ENCODE results near the gene ESPL1. TPM values are rescaled to one million over a fixed set of nuclear protein-coding genes. Genes with fewer than 3 reads are reported as not detected.
A peak's percentile ranks its signal among the peaks of the same experiment; 100 is the strongest.

Gene ESPL1
- 6.2 TPM for polyA plus RNA-seq (2013, experiment 1 of 2; ENCODE audit: insufficient read length)
- 6.4 TPM for polyA plus RNA-seq (2013, experiment 2 of 2; ENCODE audit: insufficient read length)

- DNase-seq, result peak; percentile 74
These were observed at the start of gene ESPL1 for GRCh38 chr12:53267999-53268629. TSS of gene ESPL1 (plus strand) at chr12:53268299. CDS start at chr12:53268767, 468 bp downstream.

GRCh38 chr12:53218551-53219291, 49.4 kb upstream of the ESPL1 start:
- no peak for DNase-seq

- DNase-seq, result peak; percentile 49
These were observed 48.7 kb upstream of the ESPL1 start for GRCh38 chr12:53219292-53219955.

DNA sequence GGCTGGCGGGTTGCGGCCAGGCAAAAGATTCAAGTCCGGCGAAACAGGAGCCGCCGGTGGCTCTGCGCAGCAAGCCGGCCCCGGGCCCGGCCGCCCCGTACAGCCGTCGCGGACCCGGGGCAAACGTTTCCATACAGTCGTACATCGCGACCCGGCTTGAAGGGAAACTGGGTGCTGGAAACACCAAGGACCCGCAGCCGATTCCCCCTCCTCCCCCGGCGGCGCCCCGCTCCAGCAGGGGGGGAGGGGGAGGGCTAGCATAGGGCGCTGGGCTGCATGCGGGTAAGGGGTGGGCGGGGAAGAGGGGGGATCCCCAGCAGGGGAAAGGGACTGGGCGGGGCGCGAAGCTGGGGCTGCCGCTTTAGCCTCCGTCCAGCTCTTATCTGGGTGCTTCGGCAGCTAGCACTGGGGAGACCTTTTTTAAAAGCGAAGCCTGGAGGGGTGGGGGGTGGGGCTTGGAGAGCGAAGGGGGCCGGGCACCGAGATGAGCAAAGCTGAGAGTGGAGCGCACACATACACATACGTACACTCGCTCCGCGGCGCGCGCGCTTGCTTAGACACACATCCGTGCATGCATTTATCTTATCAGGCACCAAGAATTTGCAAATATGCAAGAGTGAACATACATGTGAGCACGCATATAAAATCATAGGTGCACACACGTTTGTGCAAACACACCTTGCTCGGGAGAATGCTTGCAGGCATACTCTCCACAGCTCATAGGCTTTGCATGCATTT, 48.0 kb upstream of the ESPL1 start:
- peak; percentile 71 for DNase-seq

DNA sequence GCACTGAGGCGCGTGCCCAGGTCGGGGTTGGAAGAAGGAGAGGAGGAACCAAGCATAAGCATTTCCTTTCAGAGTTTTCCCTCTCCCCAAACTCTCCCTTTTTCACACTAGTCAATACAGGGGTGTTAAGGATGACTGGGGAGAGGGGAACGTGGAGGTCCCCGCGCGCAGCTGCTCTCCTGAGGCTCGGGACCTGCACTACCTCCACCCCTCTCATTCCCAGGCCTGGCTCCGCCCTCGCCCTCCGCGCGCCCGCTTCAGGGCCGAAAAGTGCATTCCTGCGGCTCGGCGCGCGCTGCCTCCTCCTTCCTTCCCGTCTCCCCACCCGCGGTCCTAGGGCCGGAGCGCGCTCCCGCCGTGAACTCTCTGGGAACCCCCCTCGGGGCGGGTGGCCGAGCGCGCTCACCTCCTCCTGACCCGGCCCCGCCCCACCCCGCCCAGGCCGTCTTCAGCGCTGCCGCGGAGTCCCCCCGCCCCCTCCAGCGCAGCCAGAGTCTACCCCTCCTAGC, 47.4 kb upstream of the ESPL1 start:
- peak; percentile 96 for DNase-seq

DNA sequence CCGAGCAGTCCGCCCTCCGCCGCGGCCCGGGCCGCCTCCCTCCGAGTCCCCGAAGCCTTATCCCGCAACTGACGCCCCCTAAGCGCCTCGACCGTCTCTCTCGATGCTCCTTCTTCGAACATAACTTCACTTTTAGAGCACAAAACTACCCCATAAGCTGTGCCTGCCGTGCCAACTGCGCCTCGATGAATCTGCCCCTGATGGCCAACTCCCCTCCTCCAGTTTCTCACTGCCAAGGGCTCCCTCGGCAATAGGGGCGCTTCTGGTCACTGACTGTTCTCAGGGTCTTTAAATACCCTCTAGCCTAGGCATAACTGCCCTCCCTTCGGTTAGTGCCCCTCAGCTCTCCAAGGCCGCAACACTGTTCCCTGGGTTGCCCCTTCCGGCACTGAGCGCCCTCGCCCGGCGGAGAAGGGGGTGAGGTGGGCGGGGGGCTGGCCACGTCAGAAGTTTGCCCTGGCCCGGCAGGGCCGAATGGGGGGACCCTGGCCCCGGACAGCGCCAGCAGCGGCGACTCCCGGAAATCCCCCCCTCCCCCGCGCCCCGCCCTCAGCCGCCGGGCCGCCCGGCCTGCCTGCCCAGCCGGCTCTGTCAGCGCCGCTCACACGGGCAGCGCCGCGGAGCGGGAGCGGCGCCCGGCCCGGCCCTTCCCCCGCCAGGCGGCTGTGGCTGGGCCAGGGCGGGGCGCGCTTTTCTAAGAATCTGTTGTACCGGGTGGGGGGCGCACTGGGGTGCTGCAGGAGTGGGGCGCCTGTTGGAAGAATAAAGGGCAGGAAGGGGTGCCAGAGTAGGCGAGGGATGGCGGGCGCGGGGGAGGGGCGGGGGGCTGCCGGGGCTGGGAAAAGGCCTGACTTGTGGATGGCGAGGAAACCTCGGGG, 46.7 kb upstream of the ESPL1 start:
- peak; percentile 76 for DNase-seq

GRCh38 chr12:53222170-53222721, 45.9 kb upstream of the ESPL1 start:
- peak; percentile 78 for DNase-seq

- DNase-seq, result no peak
These were observed 45.3 kb upstream of the ESPL1 start for GRCh38 chr12:53222806-53223261.

GRCh38 chr12:53223389-53224060, 44.6 kb upstream of the ESPL1 start:
- DNase-seq, result peak; percentile 76

GRCh38 chr12:53224061-53224896, 43.8 kb upstream of the ESPL1 start:
- DNase-seq, result peak; percentile 49

DNA sequence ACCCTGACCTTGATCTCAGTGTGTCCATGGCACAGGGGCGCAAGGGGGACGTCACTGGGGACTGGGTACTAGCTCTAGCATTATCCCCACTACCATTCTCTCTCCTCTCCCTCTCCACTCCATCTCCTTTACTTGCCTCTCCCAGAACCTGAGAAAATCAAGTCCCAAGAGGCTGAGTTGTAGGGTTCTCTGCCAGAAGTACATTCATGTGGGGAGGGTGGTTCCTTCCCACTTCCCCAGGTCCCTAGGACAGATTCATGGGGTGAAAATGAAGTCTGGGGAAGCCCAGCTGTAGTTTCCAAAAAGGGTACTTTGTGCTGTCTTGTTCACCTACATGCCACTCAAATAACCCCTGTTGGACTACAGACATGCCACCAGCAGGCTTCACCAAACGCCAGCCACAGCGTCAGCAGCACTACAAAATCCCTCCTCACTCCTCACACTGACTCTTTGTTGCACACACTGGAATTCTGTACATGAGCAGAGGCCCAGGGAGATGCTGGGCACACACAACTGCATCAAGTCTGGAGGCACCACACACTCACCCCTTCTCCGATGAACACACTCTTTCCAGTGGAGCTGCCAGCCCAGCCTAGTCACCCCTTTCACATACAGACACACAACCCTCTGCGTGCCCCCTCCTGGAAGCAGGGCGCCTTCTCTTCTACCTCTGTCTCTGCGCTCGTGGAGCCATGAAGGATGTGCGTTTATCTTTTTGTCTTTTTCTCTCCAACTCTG, 43.0 kb upstream of the ESPL1 start:
- DNase-seq, result no peak

GRCh38 chr12:53225635-53226424, 42.3 kb upstream of the ESPL1 start:
- DNase-seq, result no peak

GRCh38 chr12:53226815-53227214, 41.3 kb upstream of the ESPL1 start:
- DNase-seq, result no peak

- DNase-seq, result no peak
These were observed 40.8 kb upstream of the ESPL1 start for GRCh38 chr12:53227341-53227740.

DNA sequence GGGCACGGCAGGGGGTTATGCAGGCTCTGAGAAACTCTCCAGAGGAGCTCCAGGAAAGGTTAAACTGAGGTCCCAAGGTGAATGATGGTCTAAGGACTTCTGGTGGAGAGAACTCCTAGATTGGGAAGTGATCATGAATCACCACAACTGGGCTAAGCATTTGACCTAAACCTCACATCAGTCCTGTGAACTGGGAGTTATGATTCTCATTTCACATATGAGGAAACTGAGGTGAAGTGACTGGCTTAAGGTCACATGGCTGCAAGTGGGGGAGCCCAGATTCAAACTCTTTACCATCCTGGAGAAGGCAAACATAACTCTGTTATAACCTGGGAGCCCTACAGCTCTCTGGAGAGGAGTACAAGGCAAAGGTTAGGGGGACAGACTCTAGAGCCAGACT, 40.3 kb upstream of the ESPL1 start:
- no peak for DNase-seq

- no peak for DNase-seq
These were observed 38.6 kb upstream of the ESPL1 start for GRCh38 chr12:53229454-53229853.

DNA sequence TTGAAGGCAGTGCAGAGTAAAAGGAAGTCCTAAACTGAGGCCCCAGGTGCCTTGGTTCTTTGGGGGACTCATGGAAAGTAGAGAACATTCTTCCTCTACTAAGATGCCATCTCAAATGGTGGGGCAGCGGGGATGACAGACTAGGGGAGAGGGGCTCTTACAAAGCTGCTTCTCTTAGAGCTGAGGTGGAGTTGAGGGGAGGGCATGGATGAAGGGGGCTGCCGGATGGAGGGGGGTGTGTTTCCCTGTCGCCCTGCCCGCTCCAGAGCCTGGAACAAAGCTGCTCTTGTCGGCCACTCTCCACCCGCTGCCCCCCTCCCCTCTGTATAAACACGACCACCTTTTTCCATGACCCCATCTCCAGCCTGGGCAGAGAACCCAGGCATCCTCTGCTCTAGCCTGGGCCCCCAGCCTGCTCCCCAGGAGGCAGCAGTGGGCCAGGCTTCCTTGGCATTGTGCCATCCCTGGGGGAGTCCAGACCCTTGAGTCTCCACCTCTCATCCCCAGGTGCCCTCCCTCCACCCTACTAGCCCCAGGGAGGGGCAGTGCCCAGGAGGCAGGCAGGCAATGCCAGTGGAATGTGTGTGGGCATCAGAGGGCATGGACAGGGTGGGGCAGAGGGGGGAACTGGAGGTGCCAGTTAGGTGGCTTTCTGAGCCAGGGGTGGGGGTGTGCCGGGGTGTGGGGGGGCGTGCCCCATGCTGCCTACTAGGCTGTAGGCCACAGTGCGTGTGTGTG, 37.8 kb upstream of the ESPL1 start:
- DNase-seq, result no peak

DNA sequence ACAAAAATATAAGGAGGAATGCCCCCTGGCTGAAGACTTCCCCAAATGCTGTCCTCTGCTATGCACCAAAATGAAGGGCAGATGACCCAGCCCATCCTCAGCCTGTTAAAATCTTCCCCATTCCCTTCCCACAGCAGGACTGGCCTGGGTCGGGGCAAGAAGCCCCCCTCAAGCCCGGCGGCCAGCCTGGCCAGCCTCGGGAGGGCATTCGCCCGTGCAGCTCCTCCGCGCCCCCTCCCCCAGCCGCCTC, 36.5 kb upstream of the ESPL1 start:
- DNase-seq, result no peak

Data from fibroblast of skin of scalp (primary cell).